ENCODE results near the gene CD46.

Gene CD46

DNA sequence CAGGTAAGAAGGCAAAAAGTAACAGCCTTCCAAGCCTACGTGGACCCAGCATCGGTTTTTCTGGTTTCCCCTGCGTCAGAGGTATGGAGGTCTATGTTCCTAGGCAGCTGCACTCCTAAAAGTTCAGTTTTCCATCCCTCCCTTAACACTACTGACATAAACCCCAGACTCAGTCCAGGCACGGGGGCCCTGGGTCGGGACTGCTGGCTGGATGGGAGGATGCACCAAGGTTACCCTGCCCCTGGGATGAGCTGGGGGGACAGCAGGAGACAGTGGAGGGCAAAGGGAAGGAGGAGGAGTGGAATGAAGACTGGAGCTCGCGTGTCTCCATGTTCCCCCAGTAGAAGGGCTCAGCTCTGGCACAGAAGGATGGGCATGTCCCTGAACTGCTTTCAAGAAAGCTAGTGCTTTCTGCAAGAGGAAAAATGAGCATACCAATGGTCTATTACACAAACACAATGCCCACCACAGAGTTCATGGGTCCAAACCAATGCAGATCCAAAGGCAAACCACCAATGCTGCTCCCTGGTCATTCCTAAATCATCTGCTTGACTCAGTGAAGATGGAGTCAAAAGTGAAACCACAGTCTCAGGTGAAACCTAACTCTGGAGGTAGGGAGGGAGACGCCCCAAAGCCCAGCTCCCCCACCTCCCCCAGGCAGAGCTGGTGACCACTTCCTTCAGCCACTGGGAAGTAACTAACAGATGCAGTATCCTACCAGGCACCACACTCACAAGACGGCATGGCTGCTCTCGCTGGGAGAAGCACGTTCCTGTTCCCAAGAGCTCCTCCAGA is 54.9 kb downstream of the CD46 start:
- TF ChIP-seq, protein P1, sequence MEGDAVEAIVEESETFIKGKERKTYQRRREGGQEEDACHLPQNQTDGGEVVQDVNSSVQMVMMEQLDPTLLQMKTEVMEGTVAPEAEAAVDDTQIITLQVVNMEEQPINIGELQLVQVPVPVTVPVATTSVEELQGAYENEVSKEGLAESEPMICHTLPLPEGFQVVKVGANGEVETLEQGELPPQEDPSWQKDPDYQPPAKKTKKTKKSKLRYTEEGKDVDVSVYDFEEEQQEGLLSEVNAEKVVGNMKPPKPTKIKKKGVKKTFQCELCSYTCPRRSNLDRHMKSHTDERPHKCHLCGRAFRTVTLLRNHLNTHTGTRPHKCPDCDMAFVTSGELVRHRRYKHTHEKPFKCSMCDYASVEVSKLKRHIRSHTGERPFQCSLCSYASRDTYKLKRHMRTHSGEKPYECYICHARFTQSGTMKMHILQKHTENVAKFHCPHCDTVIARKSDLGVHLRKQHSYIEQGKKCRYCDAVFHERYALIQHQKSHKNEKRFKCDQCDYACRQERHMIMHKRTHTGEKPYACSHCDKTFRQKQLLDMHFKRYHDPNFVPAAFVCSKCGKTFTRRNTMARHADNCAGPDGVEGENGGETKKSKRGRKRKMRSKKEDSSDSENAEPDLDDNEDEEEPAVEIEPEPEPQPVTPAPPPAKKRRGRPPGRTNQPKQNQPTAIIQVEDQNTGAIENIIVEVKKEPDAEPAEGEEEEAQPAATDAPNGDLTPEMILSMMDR (IDR thresholded peaks at IDR 0.05; ENCODE audit: insufficient read depth, low read length, poor library complexity, severe bottlenecking), result no peak
- TF ChIP-seq EZH2phosphoT487 (conservative IDR thresholded peaks at IDR 0.05; ENCODE audit: low read length), result no peak
- H3K9me2 ChIP-seq (replicated peaks; ENCODE audit: insufficient read depth, low read length), result no peaks in the 10 kb centered on the region
- no peak overlapping the region for H2AFZ ChIP-seq (ENCODE audit: low read depth, low read length, severe bottlenecking)
- H3K4me3 ChIP-seq (ENCODE audit: insufficient read depth, low read length, poor library complexity, severe bottlenecking), result no peak overlapping the region
- no peaks in the 10 kb centered on the region for H3K36me3 ChIP-seq (ENCODE audit: low read length)
- H3K27ac ChIP-seq (ENCODE audit: low read depth, low read length), result no peak overlapping the region
- H3K9ac ChIP-seq (ENCODE audit: low read length), result no peak overlapping the region
- no peaks in the 10 kb centered on the region for H3F3A ChIP-seq (ENCODE audit: insufficient read depth)
- H3K4me2 ChIP-seq (ENCODE audit: low read depth, low read length, poor library complexity, severe bottlenecking), result no peak overlapping the region
- no peaks in the 10 kb centered on the region for H3K9me3 ChIP-seq (ENCODE audit: insufficient read depth, low read length)
- H3K79me2 ChIP-seq (ENCODE audit: insufficient read depth, low read length), result peaks cover 18% of the 10 kb centered on the region; the same call in 1 of the 2 replicates
- H4K20me1 ChIP-seq (ENCODE audit: low read depth, low read length), result no peaks in the 10 kb centered on the region; the same call in 1 of the 2 replicates
- H3K27me3 ChIP-seq (ENCODE audit: low read length), result no peaks in the 10 kb centered on the region

DNA sequence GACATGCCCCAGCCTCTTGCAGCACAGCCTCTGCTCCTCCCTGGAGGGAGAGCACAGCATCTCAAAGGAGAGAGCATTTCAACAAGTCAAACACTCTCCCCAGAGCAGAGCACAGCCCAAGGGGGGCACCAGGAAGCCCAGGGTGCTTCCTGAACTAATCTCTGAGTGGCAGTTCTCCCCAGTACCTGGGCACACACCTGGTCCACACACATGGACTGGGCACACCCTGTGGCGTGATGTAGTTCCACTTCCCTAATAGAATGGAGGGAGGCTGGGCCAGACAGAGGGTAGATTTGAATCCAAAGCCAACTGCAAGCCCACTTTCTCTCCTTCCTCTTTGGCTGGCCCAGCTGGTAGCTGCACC is 55.5 kb downstream of the CD46 start:
- Histone ChIP-seq H3F3A (ENCODE audit: insufficient read depth) (no peaks in the 10 kb centered on the region), H4K20me1 (ENCODE audit: low read depth, low read length) (peaks cover 3% of the 10 kb centered on the region; the same call in 1 of the 2 replicates), H3K4me3 (ENCODE audit: insufficient read depth, low read length, poor library complexity, severe bottlenecking) (no peak overlapping the region), H3K27me3 (ENCODE audit: low read length) (no peaks in the 10 kb centered on the region), H3K4me2 (ENCODE audit: low read depth, low read length, poor library complexity, severe bottlenecking) (no peak overlapping the region), H3K79me2 (ENCODE audit: insufficient read depth, low read length) (peaks cover 24% of the 10 kb centered on the region), H3K36me3 (ENCODE audit: low read length) (no peaks in the 10 kb centered on the region), H3K9ac (ENCODE audit: low read length) (no peak overlapping the region), H3K27ac (ENCODE audit: low read depth, low read length) (no peak overlapping the region), H3K9me3 (ENCODE audit: insufficient read depth, low read length) (no peaks in the 10 kb centered on the region), H2AFZ (ENCODE audit: low read depth, low read length, severe bottlenecking) (no peak overlapping the region), H3K9me2 (replicated peaks; ENCODE audit: insufficient read depth, low read length) (no peaks in the 10 kb centered on the region)
- no peak for TF ChIP-seq EZH2phosphoT487 (conservative IDR thresholded peaks at IDR 0.05; ENCODE audit: low read length)
- TF ChIP-seq, protein P1 (IDR thresholded peaks at IDR 0.05; ENCODE audit: insufficient read depth, low read length, poor library complexity, severe bottlenecking), result no peak

DNA sequence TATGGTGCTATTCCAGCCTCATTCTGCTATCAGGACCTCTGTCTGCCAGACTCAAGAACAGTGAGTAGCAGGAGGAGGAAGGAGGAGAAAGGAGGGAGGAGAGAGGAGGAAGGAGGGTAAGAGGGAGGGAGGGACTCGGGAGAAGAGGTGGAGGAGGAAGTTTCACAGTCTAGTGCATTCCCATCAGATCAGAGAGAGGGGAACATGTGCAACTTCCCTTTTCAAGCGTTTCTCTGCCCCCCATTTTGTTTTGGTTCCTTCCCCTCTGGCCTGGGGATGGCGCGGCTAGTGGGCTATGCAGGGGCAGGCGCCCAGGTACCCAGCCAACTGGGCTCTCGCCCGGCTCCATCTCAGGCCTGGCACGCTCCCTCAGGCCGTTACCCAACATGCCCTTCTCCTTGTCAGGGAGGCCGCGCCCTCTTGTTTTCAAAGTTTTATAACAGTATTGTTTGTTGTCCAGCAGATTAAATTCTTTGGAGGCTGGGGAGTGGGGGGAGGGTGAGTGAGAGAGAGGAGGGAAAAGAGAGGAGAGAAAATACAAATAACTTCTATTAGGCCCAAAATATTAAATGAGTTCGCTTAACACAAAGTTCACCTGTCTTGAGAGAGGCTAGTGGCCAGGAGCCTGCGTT is 56.0 kb downstream of the CD46 start:
- H3K27me3 ChIP-seq (ENCODE audit: low read length), result no peaks in the 10 kb centered on the region
- H2AFZ ChIP-seq (ENCODE audit: low read depth, low read length, severe bottlenecking), result no peak overlapping the region
- peaks cover 28% of the 10 kb centered on the region for H3K79me2 ChIP-seq (ENCODE audit: insufficient read depth, low read length)
- no peaks in the 10 kb centered on the region for H3F3A ChIP-seq (ENCODE audit: insufficient read depth)
- TF ChIP-seq EZH2phosphoT487 (conservative IDR thresholded peaks at IDR 0.05; ENCODE audit: low read length), result no peak
- TF ChIP-seq, protein P1 (IDR thresholded peaks at IDR 0.05; ENCODE audit: insufficient read depth, low read length, poor library complexity, severe bottlenecking), result no peak
- H3K27ac ChIP-seq (ENCODE audit: low read depth, low read length), result no peak overlapping the region
- no peaks in the 10 kb centered on the region for H3K36me3 ChIP-seq (ENCODE audit: low read length)
- H4K20me1 ChIP-seq (ENCODE audit: low read depth, low read length), result peaks cover 4% of the 10 kb centered on the region; the same call in 1 of the 2 replicates
- no peak overlapping the region for H3K4me2 ChIP-seq (ENCODE audit: low read depth, low read length, poor library complexity, severe bottlenecking)
- no peaks in the 10 kb centered on the region for H3K9me3 ChIP-seq (ENCODE audit: insufficient read depth, low read length)
- H3K9me2 ChIP-seq (replicated peaks; ENCODE audit: insufficient read depth, low read length), result no peaks in the 10 kb centered on the region
- no peak overlapping the region for H3K9ac ChIP-seq (ENCODE audit: low read length)
- no peak overlapping the region for H3K4me3 ChIP-seq (ENCODE audit: insufficient read depth, low read length, poor library complexity, severe bottlenecking)

Measured in SU-DHL-6 (cell line).